SK-N-SH (cell line): Measurements from ENCODE around the gene EDA. TPM values are rescaled to one million over a fixed set of nuclear protein-coding genes. Genes with fewer than 3 reads are reported as not detected.

Source experiments
- CTCF ChIA-PET: fragments of 300-600, 350-600 bp; formaldehyde crosslinking; extraction: SDS; loops from one replicate; lab custom pipeline; 2021; lab: Yijun Ruan, JAX
- POLR2A ChIA-PET: fragments of 350-600 bp; sonication (Branson Sonifier 250); formaldehyde crosslinking; extraction: SDS; loops from one replicate; lab custom pipeline; 2020; ENCODE audit warnings: antibody characterized with exemption, inconsistent platforms; lab: Yijun Ruan, JAX
- DNase-seq: peaks from one replicate; pipeline ENCODE4 v3.0.0; 2012
- H2AFZ ChIP-seq: fragments of 200-600 bp; sonication (generic); 2 replicates; pipeline ENCODE4 v1.8.1; 2016; ENCODE audit warnings: antibody characterized with exemption, mild to moderate bottlenecking, low read depth
- H3F3A ChIP-seq: fragments of 200-600 bp; sonication (generic); replicated peaks from 2 replicates; pipeline ENCODE3; 2016; ENCODE audit warnings: antibody characterized with exemption, mild to moderate bottlenecking; ENCODE audit not compliant: insufficient read depth
- H3K27ac ChIP-seq, 2 experiments: fragments of 200-500 bp in 1 of 2; fragments of 200-600 bp in 1 of 2; sonication (Bioruptor generic) in 1 of 2; sonication (generic), shearing (Covaris generic) in 1 of 2; 2 replicates each; pipeline versions ENCODE4 v1.5.1 to v1.6.1; 2014 to 2016; ENCODE audit warnings: low read depth in 2 of 2, inconsistent platforms in 1 of 2, low read length in 1 of 2, mild to moderate bottlenecking in 1 of 2, mixed read lengths in 1 of 2
- H3K27me3 ChIP-seq: fragments of 200-600 bp; sonication (generic), shearing (Covaris generic); 2 replicates; pipeline ENCODE4 v1.6.1; 2016; ENCODE audit warnings: mixed run types; ENCODE audit not compliant: insufficient read depth
- H3K36me3 ChIP-seq, 2 experiments: fragments of 200-500 bp in 1 of 2; fragments of 200-600 bp in 1 of 2; sonication (Bioruptor generic) in 1 of 2; sonication (generic) in 1 of 2; replicated peaks in 1 of 2; 2 replicates each; pipeline versions ENCODE3 to v1.5.1; 2014 to 2016; ENCODE audit warnings: low read length in 1 of 2, mild to moderate bottlenecking in 1 of 2; ENCODE audit not compliant: insufficient read depth in 2 of 2, control insufficient read depth in 1 of 2
- H3K4me1 ChIP-seq, 2 experiments: fragments of 200-500 bp in 1 of 2; fragments of 200-600 bp in 1 of 2; sonication (Bioruptor generic) in 1 of 2; sonication (generic), shearing (Covaris generic) in 1 of 2; 2 replicates each; pipeline versions ENCODE4 v1.5.1 to v1.6.1; 2014 to 2016; ENCODE audit warnings: low read depth in 1 of 2, low read length in 1 of 2, mixed run types in 1 of 2; ENCODE audit not compliant: insufficient read depth in 2 of 2, control insufficient read depth in 1 of 2
- H3K4me2 ChIP-seq: fragments of 200-600 bp; sonication (generic), shearing (Covaris generic); 2 replicates; pipeline ENCODE4 v1.6.1; 2017; ENCODE audit warnings: mixed run types
- H3K4me3 ChIP-seq, 2 experiments: fragments of 200-500 bp in 1 of 2; fragments of 200-600 bp in 1 of 2; sonication (Bioruptor generic) in 1 of 2; sonication (generic), shearing (Covaris generic) in 1 of 2; 2 replicates each; pipeline versions ENCODE4 v1.5.1 to v1.8.1; 2014 to 2016; ENCODE audit warnings: low read depth in 2 of 2, inconsistent platforms in 1 of 2, low read length in 1 of 2, mild to moderate bottlenecking in 1 of 2, mixed read lengths in 1 of 2, moderate library complexity in 1 of 2
- H3K79me2 ChIP-seq: fragments of 200-600 bp; sonication (generic); 2 replicates; pipeline ENCODE4 v1.8.1; 2017; ENCODE audit warnings: mild to moderate bottlenecking; ENCODE audit not compliant: insufficient read depth
- H3K9ac ChIP-seq: fragments of 200-600 bp; sonication (generic); 2 replicates; pipeline ENCODE4 v1.6.1; 2017; ENCODE audit warnings: mixed run types
- H3K9me2 ChIP-seq: fragments of 200-600 bp; sonication (generic); 2 replicates; pipeline ENCODE4 v1.6.1; 2017; ENCODE audit warnings: mixed run types
- H3K9me3 ChIP-seq: fragments of 200-600 bp; sonication (generic); 2 replicates; pipeline ENCODE4 v1.6.1; 2017; ENCODE audit warnings: mixed run types, mild to moderate bottlenecking, moderate library complexity
- H4K20me1 ChIP-seq: fragments of 200-600 bp; sonication (generic); 2 replicates; pipeline ENCODE4 v1.6.1; 2017; ENCODE audit warnings: mild to moderate bottlenecking, mixed run types; ENCODE audit not compliant: insufficient read depth
- ELF1 ChIP-seq: IDR thresholded peaks from 2 replicates; pipeline ENCODE4 v1.4.0; 2012
- EZH2phosphoT487 ChIP-seq: fragments of 200-600 bp; sonication (generic); IDR thresholded peaks from 2 replicates; pipeline ENCODE4 v1.6.1; 2017; ENCODE audit warnings: low read depth, mixed run types, mild to moderate bottlenecking, antibody characterized with exemption, moderate library complexity, borderline replicate concordance
- FOSL2 ChIP-seq: IDR thresholded peaks from 2 replicates; pipeline ENCODE4 v1.4.0; 2012; ENCODE audit warnings: low read depth, mild to moderate bottlenecking, moderate library complexity, borderline replicate concordance
- GABPA ChIP-seq: IDR thresholded peaks from 2 replicates; pipeline ENCODE4 v1.4.0; 2012; ENCODE audit warnings: low read depth, mild to moderate bottlenecking
- GATA2 ChIP-seq: sonication (generic); formaldehyde crosslinking; IDR thresholded peaks from 2 replicates; pipeline ENCODE4 v1.5.0; 2020; ENCODE audit warnings: mild to moderate bottlenecking, missing genetic modification reagents
- MXI1 ChIP-seq: IDR thresholded peaks from 2 replicates; pipeline ENCODE4 v1.6.1; 2012; ENCODE audit warnings: mild to moderate bottlenecking, low read depth, low read length, improper control_type of control experiment
- NFIC ChIP-seq: IDR thresholded peaks from 2 replicates; pipeline ENCODE4 v1.4.0; 2012; ENCODE audit warnings: borderline replicate concordance
- RCOR1 ChIP-seq: fragments of 150-350 bp; IDR thresholded peaks from 2 replicates; pipeline ENCODE4 v1.6.1; 2017; ENCODE audit warnings: antibody characterized with exemption, low read length
- SIN3A ChIP-seq: IDR thresholded peaks from 2 replicates; pipeline ENCODE4 v1.6.1; 2012; ENCODE audit warnings: low read depth, mild to moderate bottlenecking, low read length, moderate library complexity, borderline replicate concordance
- TCF12 ChIP-seq: IDR thresholded peaks from 2 replicates; pipeline ENCODE4 v1.4.0; 2012
- WGBS: methylation state at CpG from one replicate; pipeline ENCODE4 v1.1.6; 2017; ENCODE audit warnings: low lambda C conversion rate; 5-methylcytosine and 5-hydroxymethylcytosine counted together
- polyA plus RNA-seq, 3 experiments: library from polyadenylated mRNA; depleted of rRNA; stranded (reverse); fragments of >200 nt; gene quantifications; 2 replicates each; pipeline ENCODE4 v1.2.3, GENCODE V29; 2012
- TF ChIP-seq, protein P1 (sequence below): IDR thresholded peaks from 2 replicates; pipeline ENCODE4; 2012
- TF ChIP-seq, protein P2 (sequence below): IDR thresholded peaks from 2 replicates; pipeline ENCODE4 v1.4.0; 2012; ENCODE audit warnings: low read depth
- TF ChIP-seq, protein P3 (sequence below): fragments of 150-350 bp; IDR thresholded peaks from 2 replicates; pipeline ENCODE4 v1.6.1; 2016; ENCODE audit warnings: mild to moderate bottlenecking, low read depth, low read length
- TF ChIP-seq, protein P4 (sequence below): fragments of 150-350 bp; IDR thresholded peaks from 2 replicates; pipeline ENCODE4 v1.6.1; 2017; ENCODE audit warnings: antibody characterized with exemption, low read length, low read depth, borderline replicate concordance
- TF ChIP-seq, protein P5 (sequence below): IDR thresholded peaks from 2 replicates; pipeline ENCODE4 v1.4.0; 2012; ENCODE audit warnings: low read depth, borderline replicate concordance

EDA gene
- polyA plus RNA-seq, 1 of the 3 experiments (the other 2 are of a cell fraction) = 0.02 TPM

DNA sequence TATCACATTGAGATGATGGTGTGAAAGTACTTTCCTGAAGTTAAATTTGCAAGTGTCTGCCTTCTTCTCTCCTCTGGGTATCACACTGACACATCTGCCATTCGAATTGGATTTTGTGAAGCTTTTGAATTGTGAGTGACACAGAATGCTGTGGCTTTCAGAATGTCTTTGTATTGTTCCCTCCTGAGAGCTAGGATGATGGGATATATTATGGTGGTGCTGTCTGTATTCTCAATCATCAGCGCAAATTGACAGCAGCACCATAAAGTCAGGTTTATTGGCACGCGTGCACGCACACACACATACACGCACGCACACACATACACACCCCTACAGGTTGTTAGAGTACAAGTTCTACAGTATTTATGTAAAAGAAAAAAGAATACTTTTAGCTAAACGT, 290.5 kb downstream of the EDA start:
- no peak overlapping the region for H3K4me3 ChIP-seq
- H3K9me3 ChIP-seq = no peaks in the 10 kb centered on the region
- WGBS = 8% methylated on average over 8 of the region's 8 CpGs
- DNase-seq = no peak
- no peak overlapping the region for H2AFZ ChIP-seq
- no peaks in the 10 kb centered on the region for H3K4me1 ChIP-seq
- no peaks in the 10 kb centered on the region for H3K79me2 ChIP-seq
- H3K36me3 ChIP-seq = no peaks in the 10 kb centered on the region
- no peak overlapping the region for H3K27ac ChIP-seq
- TF ChIP-seq, protein P1, sequence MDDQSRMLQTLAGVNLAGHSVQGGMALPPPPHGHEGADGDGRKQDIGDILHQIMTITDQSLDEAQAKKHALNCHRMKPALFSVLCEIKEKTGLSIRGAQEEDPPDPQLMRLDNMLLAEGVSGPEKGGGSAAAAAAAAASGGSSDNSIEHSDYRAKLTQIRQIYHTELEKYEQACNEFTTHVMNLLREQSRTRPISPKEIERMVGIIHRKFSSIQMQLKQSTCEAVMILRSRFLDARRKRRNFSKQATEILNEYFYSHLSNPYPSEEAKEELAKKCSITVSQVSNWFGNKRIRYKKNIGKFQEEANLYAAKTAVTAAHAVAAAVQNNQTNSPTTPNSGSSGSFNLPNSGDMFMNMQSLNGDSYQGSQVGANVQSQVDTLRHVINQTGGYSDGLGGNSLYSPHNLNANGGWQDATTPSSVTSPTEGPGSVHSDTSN = no peak
- TF ChIP-seq SIN3A (no peak), MXI1 (no peak), TCF12 (no peak)
- TF ChIP-seq, protein P2, sequence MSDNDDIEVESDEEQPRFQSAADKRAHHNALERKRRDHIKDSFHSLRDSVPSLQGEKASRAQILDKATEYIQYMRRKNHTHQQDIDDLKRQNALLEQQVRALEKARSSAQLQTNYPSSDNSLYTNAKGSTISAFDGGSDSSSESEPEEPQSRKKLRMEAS = no peak
- no peak overlapping the region for H3K4me2 ChIP-seq
- ChIA-PET POLR2A (no interaction called here), CTCF (no interaction called here)
- H3K9me2 ChIP-seq = no peaks in the 10 kb centered on the region
- no peak overlapping the region for H3K9ac ChIP-seq
- H3K27me3 ChIP-seq = no peaks in the 10 kb centered on the region
- H3F3A ChIP-seq = no peaks in the 10 kb centered on the region
- no peaks in the 10 kb centered on the region for H4K20me1 ChIP-seq

DNA sequence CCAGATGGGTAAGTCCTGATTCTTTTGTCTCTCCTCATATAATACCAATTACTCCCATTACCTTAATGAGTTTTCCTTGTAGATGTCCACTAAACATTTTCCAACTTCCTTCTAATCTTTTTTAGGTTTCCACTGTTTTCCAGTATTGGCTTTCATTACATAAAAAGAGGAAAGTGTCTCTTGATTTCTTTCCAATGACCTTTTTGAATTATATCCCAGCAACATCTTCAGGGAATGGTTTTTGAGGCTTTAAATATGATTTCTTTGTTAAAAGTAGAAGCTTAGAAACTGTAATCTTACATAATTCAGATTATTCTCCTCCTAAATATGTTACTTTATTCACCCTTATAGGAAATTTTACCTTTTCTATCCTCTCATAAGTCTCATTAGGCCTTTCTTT, 298.9 kb downstream of the EDA start:
- CTCF ChIA-PET = no interaction called here
- no peak for DNase-seq
- POLR2A ChIA-PET = no interaction called here

More for the DNA sequence above, 298.9 kb downstream of the EDA start:
- H3K9me2 ChIP-seq = no peaks in the 10 kb centered on the region
- no peaks in the 10 kb centered on the region for H3K4me1 ChIP-seq
- H3K4me3 ChIP-seq = no peak overlapping the region
- H3K27ac ChIP-seq = no peak overlapping the region
- H3K36me3 ChIP-seq = no peaks in the 10 kb centered on the region
- H2AFZ ChIP-seq = no peak overlapping the region
- TF ChIP-seq, protein P3, sequence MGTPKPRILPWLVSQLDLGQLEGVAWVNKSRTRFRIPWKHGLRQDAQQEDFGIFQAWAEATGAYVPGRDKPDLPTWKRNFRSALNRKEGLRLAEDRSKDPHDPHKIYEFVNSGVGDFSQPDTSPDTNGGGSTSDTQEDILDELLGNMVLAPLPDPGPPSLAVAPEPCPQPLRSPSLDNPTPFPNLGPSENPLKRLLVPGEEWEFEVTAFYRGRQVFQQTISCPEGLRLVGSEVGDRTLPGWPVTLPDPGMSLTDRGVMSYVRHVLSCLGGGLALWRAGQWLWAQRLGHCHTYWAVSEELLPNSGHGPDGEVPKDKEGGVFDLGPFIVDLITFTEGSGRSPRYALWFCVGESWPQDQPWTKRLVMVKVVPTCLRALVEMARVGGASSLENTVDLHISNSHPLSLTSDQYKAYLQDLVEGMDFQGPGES = no peak
- TF ChIP-seq NFIC = no peak
- no peak for TF ChIP-seq SIN3A
- no peak for TF ChIP-seq FOSL2
- TF ChIP-seq GATA2 (CRISPR knock-in tag) = no peak
- no peak for TF ChIP-seq EZH2phosphoT487
- TF ChIP-seq, protein P4, sequence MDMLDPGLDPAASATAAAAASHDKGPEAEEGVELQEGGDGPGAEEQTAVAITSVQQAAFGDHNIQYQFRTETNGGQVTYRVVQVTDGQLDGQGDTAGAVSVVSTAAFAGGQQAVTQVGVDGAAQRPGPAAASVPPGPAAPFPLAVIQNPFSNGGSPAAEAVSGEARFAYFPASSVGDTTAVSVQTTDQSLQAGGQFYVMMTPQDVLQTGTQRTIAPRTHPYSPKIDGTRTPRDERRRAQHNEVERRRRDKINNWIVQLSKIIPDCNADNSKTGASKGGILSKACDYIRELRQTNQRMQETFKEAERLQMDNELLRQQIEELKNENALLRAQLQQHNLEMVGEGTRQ = no peak
- no peak for TF ChIP-seq RCOR1
- no peak for TF ChIP-seq GABPA
- no peak for TF ChIP-seq ELF1
- TF ChIP-seq, protein P5, sequence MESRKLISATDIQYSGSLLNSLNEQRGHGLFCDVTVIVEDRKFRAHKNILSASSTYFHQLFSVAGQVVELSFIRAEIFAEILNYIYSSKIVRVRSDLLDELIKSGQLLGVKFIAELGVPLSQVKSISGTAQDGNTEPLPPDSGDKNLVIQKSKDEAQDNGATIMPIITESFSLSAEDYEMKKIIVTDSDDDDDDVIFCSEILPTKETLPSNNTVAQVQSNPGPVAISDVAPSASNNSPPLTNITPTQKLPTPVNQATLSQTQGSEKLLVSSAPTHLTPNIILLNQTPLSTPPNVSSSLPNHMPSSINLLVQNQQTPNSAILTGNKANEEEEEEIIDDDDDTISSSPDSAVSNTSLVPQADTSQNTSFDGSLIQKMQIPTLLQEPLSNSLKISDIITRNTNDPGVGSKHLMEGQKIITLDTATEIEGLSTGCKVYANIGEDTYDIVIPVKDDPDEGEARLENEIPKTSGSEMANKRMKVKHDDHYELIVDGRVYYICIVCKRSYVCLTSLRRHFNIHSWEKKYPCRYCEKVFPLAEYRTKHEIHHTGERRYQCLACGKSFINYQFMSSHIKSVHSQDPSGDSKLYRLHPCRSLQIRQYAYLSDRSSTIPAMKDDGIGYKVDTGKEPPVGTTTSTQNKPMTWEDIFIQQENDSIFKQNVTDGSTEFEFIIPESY = no peak
- H3K27me3 ChIP-seq = no peaks in the 10 kb centered on the region
- H3K9me3 ChIP-seq = no peaks in the 10 kb centered on the region
- H3K4me2 ChIP-seq = no peak overlapping the region
- no peaks in the 10 kb centered on the region for H3F3A ChIP-seq
- H3K9ac ChIP-seq = no peak overlapping the region
- H3K79me2 ChIP-seq = no peaks in the 10 kb centered on the region
- no peaks in the 10 kb centered on the region for H4K20me1 ChIP-seq
